HepG2 (cell line): Measurements from ENCODE around the gene CDK2AP2. TPM values are rescaled to one million over a fixed set of nuclear protein-coding genes. Genes with fewer than 3 reads are reported as not detected.
A peak's percentile ranks its signal among the peaks of the same experiment; 100 is the strongest.

Experiments used
- ATAC-seq: fragments of 200-7000 bp; cut with Tn5 transposase; 3 replicates; pipeline ENCODE4 v1.9.1; 2020; ENCODE audit warnings: mild to moderate bottlenecking, moderate library complexity
- BruUV-seq: library from RNA; stranded (reverse); fragments of 400-500 nt; replicated peaks from 2 replicates; lab custom pipeline; 2021; lab: Mats Ljungman, UMichigan
- CTCF ChIA-PET: fragments of 300-600 bp; formaldehyde crosslinking; extraction: SDS; loops from one replicate; lab custom pipeline; 2021; ENCODE audit warnings: low total read pairs, inconsistent platforms, low intra/inter-chr PET ratio; lab: Yijun Ruan, JAX
- POLR2A ChIA-PET: fragments of 350-600 bp; sonication (Branson Sonifier 250); formaldehyde crosslinking; loops from one replicate; lab custom pipeline; 2020; ENCODE audit warnings: antibody characterized with exemption, inconsistent platforms; lab: Yijun Ruan, JAX
- DNase-seq: peaks from one replicate; pipeline ENCODE4 v3.0.0-alpha.2; 2015; ENCODE audit warnings: low spot score
- FAIRE-seq: peaks from 3 replicates; lab custom pipeline; 2011; peaks lifted over from hg19 to GRCh38; lab: Jason Lieb, UNC
- H2AFZ ChIP-seq: one replicate; pipeline ENCODE4 v1.6.1; 2011; ENCODE audit warnings: low read length, inconsistent platforms
- H3K27ac ChIP-seq: fragments of 300-600 bp; 3 replicates; pipeline ENCODE4 v1.8.0; 2011; ENCODE audit warnings: mixed run types, mild to moderate bottlenecking, mixed read lengths, low read length, inconsistent platforms; ENCODE audit not compliant: insufficient read depth; ENCODE audit errors: extremely low read length
- H3K27me3 ChIP-seq, 2 experiments: fragments of 200-600 bp in 1 of 2; 2 replicates in 1 of 2; 3 replicates in 1 of 2; pipeline versions ENCODE4 v1.6.0 to v1.8.0; 2011; ENCODE audit warnings: low read length in 2 of 2, mild to moderate bottlenecking in 2 of 2, moderate library complexity in 2 of 2, inconsistent platforms in 1 of 2; ENCODE audit not compliant: insufficient read depth in 2 of 2, control insufficient read depth in 1 of 2
- H3K36me3 ChIP-seq, 2 experiments: fragments of 200-600 bp in 1 of 2; replicated peaks in 1 of 2; 2 replicates in 1 of 2; 3 replicates in 1 of 2; pipeline versions ENCODE4 v1.5.1 to v1.8.0; 2011; ENCODE audit warnings: low read length in 2 of 2, inconsistent platforms in 1 of 2; ENCODE audit not compliant: insufficient read depth in 2 of 2, control insufficient read depth in 1 of 2
- H3K4me1 ChIP-seq: 2 replicates; pipeline ENCODE4 v1.5.1; 2012; ENCODE audit warnings: low read length, inconsistent platforms; ENCODE audit not compliant: insufficient read depth
- H3K4me2 ChIP-seq: 2 replicates; pipeline ENCODE4 v1.6.0; 2011; ENCODE audit warnings: low read depth, low read length, inconsistent platforms
- H3K4me3 ChIP-seq, 3 experiments: fragments of 200-600 bp in 1 of 3; sonication (generic), shearing (Covaris generic) in 1 of 3; replicated peaks in 1 of 3; 2 replicates each; pipeline ENCODE4 v1.5.1; 2011 to 2016; ENCODE audit warnings: low read length in 3 of 3, inconsistent platforms in 2 of 3, low read depth in 2 of 3, mild to moderate bottlenecking in 2 of 3, control low read depth in 1 of 3, mixed read lengths in 1 of 3; ENCODE audit not compliant: insufficient read depth in 1 of 3
- H3K79me2 ChIP-seq: one replicate; pipeline ENCODE4 v1.6.1; 2011; ENCODE audit warnings: low read length, inconsistent platforms; ENCODE audit not compliant: insufficient read depth
- H3K9ac ChIP-seq: 2 replicates; pipeline ENCODE4 v1.6.0; 2011; ENCODE audit warnings: mild to moderate bottlenecking, low read depth, low read length, inconsistent platforms; ENCODE audit not compliant: insufficient read depth
- H3K9me3 ChIP-seq: 2 replicates; pipeline ENCODE4 v1.5.1; 2012; ENCODE audit warnings: mild to moderate bottlenecking, low read length
- H4K20me1 ChIP-seq: 2 replicates; pipeline ENCODE4 v1.6.0; 2011; ENCODE audit warnings: inconsistent platforms, mild to moderate bottlenecking, low read length, moderate library complexity; ENCODE audit not compliant: insufficient read depth
- ARHGAP35 ChIP-seq: sonication (generic); formaldehyde crosslinking; IDR thresholded peaks from 2 replicates; pipeline ENCODE4 v1.9.0; 2022; ENCODE audit warnings: mild to moderate bottlenecking, inconsistent platforms, moderate library complexity, missing genetic modification reagents, borderline replicate concordance
- FOXA1 ChIP-seq, 2 experiments: fragments of 450-650 bp in 1 of 2; sonication (generic) in 1 of 2; formaldehyde crosslinking in 1 of 2; IDR thresholded peaks; 2 replicates each; pipeline versions ENCODE4 v1.4.0 to v1.6.1; 2016 to 2020; ENCODE audit warnings: missing genetic modification reagents in 1 of 2
- FOXC1 ChIP-seq: sonication (generic); formaldehyde crosslinking; IDR thresholded peaks from 2 replicates; pipeline ENCODE4 v1.8.0; 2022; ENCODE audit warnings: mild to moderate bottlenecking, missing genetic modification reagents, borderline replicate concordance
- LCORL ChIP-seq, 2 experiments: fragments of 450-650 bp in 1 of 2; sonication (generic) in 1 of 2; formaldehyde crosslinking in 1 of 2; IDR thresholded peaks; 2 replicates each; pipeline versions ENCODE4 v1.5.0 to v1.6.1; 2017 to 2020; ENCODE audit warnings: antibody characterized with exemption in 1 of 2, missing genetic modification reagents in 1 of 2
- MAF1 ChIP-seq: sonication (generic); formaldehyde crosslinking; IDR thresholded peaks from 2 replicates; pipeline ENCODE4 v1.5.0; 2020; ENCODE audit warnings: missing genetic modification reagents, borderline replicate concordance
- PHF5A ChIP-seq: IDR thresholded peaks from one replicate; pipeline ENCODE4 v1.6.1; 2018; ENCODE audit warnings: low read depth, missing genetic modification reagents; ENCODE audit not compliant: unreplicated experiment
- REL ChIP-seq: sonication (generic); formaldehyde crosslinking; conservative IDR thresholded peaks from 2 replicates; pipeline ENCODE4 v1.8.0; 2022; ENCODE audit warnings: mild to moderate bottlenecking, missing genetic modification reagents, moderate library complexity
- SAP130 ChIP-seq: IDR thresholded peaks from 2 replicates; pipeline ENCODE4 v1.6.1; 2016; ENCODE audit warnings: low read depth
- SOX13 ChIP-seq, 3 experiments: fragments of 450-650 bp in 1 of 3; sonication (generic) in 1 of 3; formaldehyde crosslinking in 1 of 3; IDR thresholded peaks in 2 of 3; conservative IDR thresholded peaks in 1 of 3; 2 replicates each; pipeline versions ENCODE4 v1.5.0 to v1.6.1; 2016 to 2020; ENCODE audit warnings: antibody characterized with exemption in 1 of 3, mild to moderate bottlenecking in 1 of 3, missing compliant biosample characterization in 1 of 3, missing genetic modification reagents in 1 of 3, moderate library complexity in 1 of 3
- SOX5 ChIP-seq: IDR thresholded peaks from 2 replicates; pipeline ENCODE4 v1.6.1; 2016; ENCODE audit warnings: borderline replicate concordance
- ZBTB42 ChIP-seq: sonication (generic); formaldehyde crosslinking; IDR thresholded peaks from 2 replicates; pipeline ENCODE4 v1.5.0; 2020; ENCODE audit warnings: mild to moderate bottlenecking, missing genetic modification reagents
- ZKSCAN1 ChIP-seq: fragments of 150-350 bp; IDR thresholded peaks from 2 replicates; pipeline ENCODE4 v1.6.1; 2014; ENCODE audit warnings: low read length
- ZNF598 ChIP-seq: sonication (generic); formaldehyde crosslinking; IDR thresholded peaks from 2 replicates; pipeline ENCODE4 v1.5.1; 2020; ENCODE audit warnings: mild to moderate bottlenecking, missing genetic modification reagents, borderline replicate concordance
- ZNF790 ChIP-seq: sonication (generic); formaldehyde crosslinking; IDR thresholded peaks from 2 replicates; pipeline ENCODE4 v1.8.0; 2022; ENCODE audit warnings: missing genetic modification reagents, mild to moderate bottlenecking, borderline replicate concordance
- WGBS: methylation state at CpG from one replicate; pipeline ENCODE4 v1.1.6; 2017; ENCODE audit warnings: low lambda C conversion rate; 5-methylcytosine and 5-hydroxymethylcytosine counted together
- in situ Hi-C: cut with HindIII; loops from 2 replicates; pipeline ENCODE4 v1.10.0; 2017; ENCODE audit warnings: low pct_unique_long_range_greater_than_20kb; ENCODE audit not compliant: extremely low pct_ligation_motif_present
- intact Hi-C: fragments of 100-400 bp; cut with micrococcal nuclease; formaldehyde crosslinking; loops from one replicate; pipeline ENCODE4 v1.10.0; 2022; ENCODE audit not compliant: unreplicated experiment
- polyA plus RNA-seq, 8 experiments: library from polyadenylated mRNA; depleted of rRNA in 3 of 8; stranded (reverse) in 7 of 8; unstranded in 1 of 8; fragments of >200 nt; fragmentation: Illumina TruSeq in 4 of 8; extraction: Trizol in 4 of 8; gene quantifications; 2 replicates each; pipeline versions ENCODE4 v1.2.1 to v1.2.3, GENCODE V29; 2011 to 2016; ENCODE audit warnings: low read depth in 4 of 8, missing spikeins in 1 of 8, mixed read lengths in 1 of 8; ENCODE audit not compliant: insufficient read depth in 1 of 8
- total RNA-seq, 5 experiments: library from RNA; depleted of rRNA; stranded (reverse); fragments of >200 nt; fragmentation: Illumina TruSeq; extraction: Trizol; gene quantifications; 2 replicates each; pipeline ENCODE4 v1.2.3, GENCODE V29; 2016; ENCODE audit warnings: low read depth in 1 of 5
- TF ChIP-seq, protein P1 (sequence below): sonication (generic); formaldehyde crosslinking; IDR thresholded peaks from 2 replicates; pipeline ENCODE4 v1.5.0; 2020; ENCODE audit warnings: mild to moderate bottlenecking, missing genetic modification reagents

Gene CDK2AP2
- total and polyA plus RNA-seq, 2 of the 13 experiments (the other 11 are each of a cell fraction or from before 2014, with no cell fraction given) = 15.0 to 23.2 TPM

DNA sequence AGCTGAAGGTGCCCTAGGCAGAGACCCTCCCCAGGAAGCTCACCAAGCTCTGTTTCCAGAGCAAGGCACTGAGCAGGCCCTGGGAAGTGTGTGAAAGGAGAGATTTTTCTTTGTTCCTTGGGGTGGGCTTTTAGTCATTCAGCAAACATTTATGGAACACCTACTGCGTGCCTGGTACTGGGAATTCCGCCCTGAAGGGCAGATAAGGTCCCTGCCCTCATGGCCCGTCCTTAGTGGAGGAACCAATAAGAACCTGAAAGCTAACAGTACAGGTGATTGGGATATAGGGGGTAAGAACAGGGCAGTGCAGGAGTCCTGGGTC is 42.8 kb downstream of the CDK2AP2 start:
- ATAC-seq = peak; percentile 1; the same call in 2 of the 3 replicates
- Histone ChIP-seq H3K36me3 (no peaks in the 10 kb centered on the region), H3K4me2 (peak overlapping the region; percentile 74), H4K20me1 (no peaks in the 10 kb centered on the region), H3K79me2 (no peaks in the 10 kb centered on the region), H3K4me3 (peak overlapping the region; percentile 57 to 97 (median 80)), H2AFZ (no peak overlapping the region), H3K27ac (peak overlapping the region; percentile 64), H3K9ac (peak overlapping the region; percentile 73), H3K27me3 (no peaks in the 10 kb centered on the region), H3K9me3 (no peaks in the 10 kb centered on the region), H3K4me1 (peaks cover 48% of the 10 kb centered on the region)
- FAIRE-seq = no peak
- CTCF ChIA-PET = no interaction called here
- intact Hi-C loops = no loop called here
- BruUV-seq = no TSS peak
- WGBS = 9% methylated on average over 3 of the region's 3 CpGs
- in situ Hi-C loops = loop anchor here (5.0 kb wide), 1 partner anchor 63 kb away; the partner anchor contains the start of genes PPP1CA and TBC1D10C
- POLR2A ChIA-PET = interaction anchor here (0.6 to 2.5 kb wide), 12 partner anchors 9 to 185 kb away, joined by 3 to 16 read pairs (median 4); partner anchors contain the start of genes ACY3, AIP, CORO1B and PPP1CA
- peak; percentile 30 for DNase-seq
- no peak for TF ChIP-seq SAP130 (CRISPR knock-in tag)
- no peak for TF ChIP-seq PHF5A (CRISPR knock-in tag)
- no peak for TF ChIP-seq LCORL (IDR thresholded peaks at IDR 0.05)
- TF ChIP-seq LCORL (CRISPR knock-in tag; IDR thresholded peaks at IDR 0.05) = 0 out of 2 replicates have a peak, but pooled peaks have one; percentile 7
- TF ChIP-seq ARHGAP35 (CRISPR knock-in tag) = no peak
- TF ChIP-seq SOX5 = no peak
- peak; percentile 39; the same call in 1 of the 2 replicates for TF ChIP-seq ZNF790 (CRISPR knock-in tag)
- TF ChIP-seq, protein P1, sequence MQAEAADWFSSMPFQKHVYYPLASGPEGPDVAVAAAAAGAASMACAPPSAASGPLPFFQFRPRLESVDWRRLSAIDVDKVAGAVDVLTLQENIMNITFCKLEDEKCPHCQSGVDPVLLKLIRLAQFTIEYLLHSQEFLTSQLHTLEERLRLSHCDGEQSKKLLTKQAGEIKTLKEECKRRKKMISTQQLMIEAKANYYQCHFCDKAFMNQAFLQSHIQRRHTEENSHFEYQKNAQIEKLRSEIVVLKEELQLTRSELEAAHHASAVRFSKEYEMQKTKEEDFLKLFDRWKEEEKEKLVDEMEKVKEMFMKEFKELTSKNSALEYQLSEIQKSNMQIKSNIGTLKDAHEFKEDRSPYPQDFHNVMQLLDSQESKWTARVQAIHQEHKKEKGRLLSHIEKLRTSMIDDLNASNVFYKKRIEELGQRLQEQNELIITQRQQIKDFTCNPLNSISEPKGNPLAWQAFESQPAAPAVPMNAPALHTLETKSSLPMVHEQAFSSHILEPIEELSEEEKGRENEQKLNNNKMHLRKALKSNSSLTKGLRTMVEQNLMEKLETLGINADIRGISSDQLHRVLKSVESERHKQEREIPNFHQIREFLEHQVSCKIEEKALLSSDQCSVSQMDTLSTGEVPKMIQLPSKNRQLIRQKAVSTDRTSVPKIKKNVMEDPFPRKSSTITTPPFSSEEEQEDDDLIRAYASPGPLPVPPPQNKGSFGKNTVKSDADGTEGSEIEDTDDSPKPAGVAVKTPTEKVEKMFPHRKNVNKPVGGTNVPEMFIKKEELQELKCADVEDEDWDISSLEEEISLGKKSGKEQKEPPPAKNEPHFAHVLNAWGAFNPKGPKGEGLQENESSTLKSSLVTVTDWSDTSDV (CRISPR knock-in tag) = no peak
- peak; percentile 6; the same call in 1 of the 2 replicates for TF ChIP-seq ZNF598 (CRISPR knock-in tag)
- TF ChIP-seq REL (CRISPR knock-in tag) = no peak
- no peak for TF ChIP-seq MAF1 (CRISPR knock-in tag)
- TF ChIP-seq FOXA1 (IDR thresholded peaks at IDR 0.05) = no peak
- no peak for TF ChIP-seq FOXA1 (CRISPR knock-in tag; IDR thresholded peaks at IDR 0.05)
- TF ChIP-seq FOXC1 (CRISPR knock-in tag) = no peak
- no peak for TF ChIP-seq ZBTB42
- no peak for TF ChIP-seq SOX13 (IDR thresholded peaks at IDR 0.05)
- TF ChIP-seq SOX13 (CRISPR knock-in tag; conservative IDR thresholded peaks at IDR 0.05 in 1 of 2, IDR thresholded peaks at IDR 0.05 in 1 of 2) = no peak
- peak; percentile 64; the same call in 1 of the 2 replicates for TF ChIP-seq ZKSCAN1
